SK-N-SH (cell line): ENCODE data around the gene SLC2A4. TPM values are rescaled to one million over a fixed set of nuclear protein-coding genes. Genes with fewer than 3 reads are reported as not detected.
A peak's percentile ranks its signal among the peaks of the same experiment; 100 is the strongest.

Source experiments
- CTCF ChIA-PET: fragments of 300-600, 350-600 bp; formaldehyde crosslinking; extraction: SDS; loops from one replicate; lab custom pipeline; 2021; lab: Yijun Ruan, JAX
- POLR2A ChIA-PET: fragments of 350-600 bp; sonication (Branson Sonifier 250); formaldehyde crosslinking; extraction: SDS; loops from one replicate; lab custom pipeline; 2020; ENCODE audit warnings: antibody characterized with exemption, inconsistent platforms; lab: Yijun Ruan, JAX
- DNase-seq: peaks from one replicate; pipeline ENCODE4 v3.0.0; 2012
- H2AFZ ChIP-seq: fragments of 200-600 bp; sonication (generic); 2 replicates; pipeline ENCODE4 v1.8.1; 2016; ENCODE audit warnings: antibody characterized with exemption, mild to moderate bottlenecking, low read depth
- H3F3A ChIP-seq: fragments of 200-600 bp; sonication (generic); replicated peaks from 2 replicates; pipeline ENCODE3; 2016; ENCODE audit warnings: antibody characterized with exemption, mild to moderate bottlenecking; ENCODE audit not compliant: insufficient read depth
- H3K27ac ChIP-seq, 2 experiments: fragments of 200-500 bp in 1 of 2; fragments of 200-600 bp in 1 of 2; sonication (Bioruptor generic) in 1 of 2; sonication (generic), shearing (Covaris generic) in 1 of 2; 2 replicates each; pipeline versions ENCODE4 v1.5.1 to v1.6.1; 2014 to 2016; ENCODE audit warnings: low read depth in 2 of 2, inconsistent platforms in 1 of 2, low read length in 1 of 2, mild to moderate bottlenecking in 1 of 2, mixed read lengths in 1 of 2
- H3K27me3 ChIP-seq: fragments of 200-600 bp; sonication (generic), shearing (Covaris generic); 2 replicates; pipeline ENCODE4 v1.6.1; 2016; ENCODE audit warnings: mixed run types; ENCODE audit not compliant: insufficient read depth
- H3K36me3 ChIP-seq, 2 experiments: fragments of 200-500 bp in 1 of 2; fragments of 200-600 bp in 1 of 2; sonication (Bioruptor generic) in 1 of 2; sonication (generic) in 1 of 2; replicated peaks in 1 of 2; 2 replicates each; pipeline versions ENCODE3 to v1.5.1; 2014 to 2016; ENCODE audit warnings: low read length in 1 of 2, mild to moderate bottlenecking in 1 of 2; ENCODE audit not compliant: insufficient read depth in 2 of 2, control insufficient read depth in 1 of 2
- H3K4me1 ChIP-seq, 2 experiments: fragments of 200-500 bp in 1 of 2; fragments of 200-600 bp in 1 of 2; sonication (Bioruptor generic) in 1 of 2; sonication (generic), shearing (Covaris generic) in 1 of 2; 2 replicates each; pipeline versions ENCODE4 v1.5.1 to v1.6.1; 2014 to 2016; ENCODE audit warnings: low read depth in 1 of 2, low read length in 1 of 2, mixed run types in 1 of 2; ENCODE audit not compliant: insufficient read depth in 2 of 2, control insufficient read depth in 1 of 2
- H3K4me2 ChIP-seq: fragments of 200-600 bp; sonication (generic), shearing (Covaris generic); 2 replicates; pipeline ENCODE4 v1.6.1; 2017; ENCODE audit warnings: mixed run types
- H3K4me3 ChIP-seq, 2 experiments: fragments of 200-500 bp in 1 of 2; fragments of 200-600 bp in 1 of 2; sonication (Bioruptor generic) in 1 of 2; sonication (generic), shearing (Covaris generic) in 1 of 2; 2 replicates each; pipeline versions ENCODE4 v1.5.1 to v1.8.1; 2014 to 2016; ENCODE audit warnings: low read depth in 2 of 2, inconsistent platforms in 1 of 2, low read length in 1 of 2, mild to moderate bottlenecking in 1 of 2, mixed read lengths in 1 of 2, moderate library complexity in 1 of 2
- H3K79me2 ChIP-seq: fragments of 200-600 bp; sonication (generic); 2 replicates; pipeline ENCODE4 v1.8.1; 2017; ENCODE audit warnings: mild to moderate bottlenecking; ENCODE audit not compliant: insufficient read depth
- H3K9ac ChIP-seq: fragments of 200-600 bp; sonication (generic); 2 replicates; pipeline ENCODE4 v1.6.1; 2017; ENCODE audit warnings: mixed run types
- H3K9me2 ChIP-seq: fragments of 200-600 bp; sonication (generic); 2 replicates; pipeline ENCODE4 v1.6.1; 2017; ENCODE audit warnings: mixed run types
- H3K9me3 ChIP-seq: fragments of 200-600 bp; sonication (generic); 2 replicates; pipeline ENCODE4 v1.6.1; 2017; ENCODE audit warnings: mixed run types, mild to moderate bottlenecking, moderate library complexity
- H4K20me1 ChIP-seq: fragments of 200-600 bp; sonication (generic); 2 replicates; pipeline ENCODE4 v1.6.1; 2017; ENCODE audit warnings: mild to moderate bottlenecking, mixed run types; ENCODE audit not compliant: insufficient read depth
- CHD2 ChIP-seq: fragments of 150-350 bp; IDR thresholded peaks from 2 replicates; pipeline ENCODE4 v1.6.1; 2018; ENCODE audit warnings: low read length; ENCODE audit not compliant: partially characterized antibody
- ELF1 ChIP-seq: IDR thresholded peaks from 2 replicates; pipeline ENCODE4 v1.4.0; 2012
- EP300 ChIP-seq, 2 experiments: IDR thresholded peaks; 2 replicates each; pipeline versions ENCODE4 v1.4.0 to v1.6.1; 2012; ENCODE audit warnings: borderline replicate concordance in 1 of 2, low read depth in 1 of 2, low read length in 1 of 2
- EZH2phosphoT487 ChIP-seq: fragments of 200-600 bp; sonication (generic); IDR thresholded peaks from 2 replicates; pipeline ENCODE4 v1.6.1; 2017; ENCODE audit warnings: low read depth, mixed run types, mild to moderate bottlenecking, antibody characterized with exemption, moderate library complexity, borderline replicate concordance
- GABPA ChIP-seq: IDR thresholded peaks from 2 replicates; pipeline ENCODE4 v1.4.0; 2012; ENCODE audit warnings: low read depth, mild to moderate bottlenecking
- GATA2 ChIP-seq: sonication (generic); formaldehyde crosslinking; IDR thresholded peaks from 2 replicates; pipeline ENCODE4 v1.5.0; 2020; ENCODE audit warnings: mild to moderate bottlenecking, missing genetic modification reagents
- JUND ChIP-seq: IDR thresholded peaks from 2 replicates; pipeline ENCODE4 v1.4.0; 2012
- MEF2A ChIP-seq: IDR thresholded peaks from 2 replicates; pipeline ENCODE4 v1.4.0; 2012; ENCODE audit warnings: low read depth, borderline replicate concordance
- MXI1 ChIP-seq: IDR thresholded peaks from 2 replicates; pipeline ENCODE4 v1.6.1; 2012; ENCODE audit warnings: mild to moderate bottlenecking, low read depth, low read length, improper control_type of control experiment
- NFIC ChIP-seq: IDR thresholded peaks from 2 replicates; pipeline ENCODE4 v1.4.0; 2012; ENCODE audit warnings: borderline replicate concordance
- SIN3A ChIP-seq: IDR thresholded peaks from 2 replicates; pipeline ENCODE4 v1.6.1; 2012; ENCODE audit warnings: low read depth, mild to moderate bottlenecking, low read length, moderate library complexity, borderline replicate concordance
- SMC3 ChIP-seq: IDR thresholded peaks from 2 replicates; pipeline ENCODE4 v1.6.1; 2012; ENCODE audit warnings: low read depth, low read length, improper control_type of control experiment
- TAF1 ChIP-seq: IDR thresholded peaks from 2 replicates; pipeline ENCODE4 v1.6.1; 2012; ENCODE audit warnings: low read depth, mild to moderate bottlenecking, low read length, moderate library complexity, borderline replicate concordance
- YY1 ChIP-seq: IDR thresholded peaks from 2 replicates; pipeline ENCODE4 v1.4.0; 2012; ENCODE audit warnings: low read depth, mild to moderate bottlenecking
- WGBS: methylation state at CpG from one replicate; pipeline ENCODE4 v1.1.6; 2017; ENCODE audit warnings: low lambda C conversion rate; 5-methylcytosine and 5-hydroxymethylcytosine counted together
- polyA plus RNA-seq, 3 experiments: library from polyadenylated mRNA; depleted of rRNA; stranded (reverse); fragments of >200 nt; gene quantifications; 2 replicates each; pipeline ENCODE4 v1.2.3, GENCODE V29; 2012
- TF ChIP-seq, protein P1 (sequence below): IDR thresholded peaks from 2 replicates; pipeline ENCODE4 v1.4.0; 2012; ENCODE audit warnings: low read depth, borderline replicate concordance
- TF ChIP-seq, protein P2 (sequence below): IDR thresholded peaks from 2 replicates; pipeline ENCODE4; 2012
- TF ChIP-seq, protein P3 (sequence below): IDR thresholded peaks from 2 replicates; pipeline ENCODE4 v1.6.1; 2012; ENCODE audit warnings: mild to moderate bottlenecking, low read depth, low read length, moderate library complexity
- TF ChIP-seq, protein P4 (sequence below): IDR thresholded peaks from 2 replicates; pipeline ENCODE4 v1.4.0; 2012; ENCODE audit warnings: low read depth

SLC2A4 gene
- polyA plus RNA-seq, 1 of the 3 experiments (the other 2 are of a cell fraction) = 0.44 TPM

DNA sequence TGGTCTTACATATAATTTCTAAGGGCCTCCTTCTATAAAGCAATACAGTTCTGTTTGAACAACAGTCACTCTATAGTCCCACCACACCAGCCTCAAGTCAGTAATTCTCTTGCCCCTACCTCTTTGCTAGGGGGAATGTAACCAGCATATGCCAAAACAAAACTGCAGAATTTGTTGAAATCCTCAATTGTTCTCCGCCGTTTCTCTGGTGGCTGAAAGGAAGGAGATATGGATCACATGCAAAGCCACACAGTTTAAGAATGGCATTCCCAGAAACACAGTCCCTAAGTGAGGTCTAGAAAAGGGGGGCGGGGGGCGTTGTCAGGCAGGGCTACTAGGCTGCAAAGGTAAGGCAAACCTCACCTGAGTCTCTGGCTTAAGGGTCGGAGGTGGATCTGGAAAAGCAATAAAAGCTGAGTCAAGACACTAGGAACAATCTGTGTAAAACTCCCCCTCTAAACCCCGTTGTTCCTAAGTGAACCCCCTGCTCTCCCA is 44.2 kb upstream of the SLC2A4 start (continued):
- TF ChIP-seq EP300 (IDR thresholded peaks at IDR 0.05; ENCODE audit: borderline replicate concordance in 1 of 2, low read depth in 1 of 2, low read length in 1 of 2) (no peak), GATA2 (CRISPR knock-in tag) (no peak), SMC3 (no peak), MEF2A (no peak)
- TF ChIP-seq, protein P1, sequence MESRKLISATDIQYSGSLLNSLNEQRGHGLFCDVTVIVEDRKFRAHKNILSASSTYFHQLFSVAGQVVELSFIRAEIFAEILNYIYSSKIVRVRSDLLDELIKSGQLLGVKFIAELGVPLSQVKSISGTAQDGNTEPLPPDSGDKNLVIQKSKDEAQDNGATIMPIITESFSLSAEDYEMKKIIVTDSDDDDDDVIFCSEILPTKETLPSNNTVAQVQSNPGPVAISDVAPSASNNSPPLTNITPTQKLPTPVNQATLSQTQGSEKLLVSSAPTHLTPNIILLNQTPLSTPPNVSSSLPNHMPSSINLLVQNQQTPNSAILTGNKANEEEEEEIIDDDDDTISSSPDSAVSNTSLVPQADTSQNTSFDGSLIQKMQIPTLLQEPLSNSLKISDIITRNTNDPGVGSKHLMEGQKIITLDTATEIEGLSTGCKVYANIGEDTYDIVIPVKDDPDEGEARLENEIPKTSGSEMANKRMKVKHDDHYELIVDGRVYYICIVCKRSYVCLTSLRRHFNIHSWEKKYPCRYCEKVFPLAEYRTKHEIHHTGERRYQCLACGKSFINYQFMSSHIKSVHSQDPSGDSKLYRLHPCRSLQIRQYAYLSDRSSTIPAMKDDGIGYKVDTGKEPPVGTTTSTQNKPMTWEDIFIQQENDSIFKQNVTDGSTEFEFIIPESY = no peak

DNA sequence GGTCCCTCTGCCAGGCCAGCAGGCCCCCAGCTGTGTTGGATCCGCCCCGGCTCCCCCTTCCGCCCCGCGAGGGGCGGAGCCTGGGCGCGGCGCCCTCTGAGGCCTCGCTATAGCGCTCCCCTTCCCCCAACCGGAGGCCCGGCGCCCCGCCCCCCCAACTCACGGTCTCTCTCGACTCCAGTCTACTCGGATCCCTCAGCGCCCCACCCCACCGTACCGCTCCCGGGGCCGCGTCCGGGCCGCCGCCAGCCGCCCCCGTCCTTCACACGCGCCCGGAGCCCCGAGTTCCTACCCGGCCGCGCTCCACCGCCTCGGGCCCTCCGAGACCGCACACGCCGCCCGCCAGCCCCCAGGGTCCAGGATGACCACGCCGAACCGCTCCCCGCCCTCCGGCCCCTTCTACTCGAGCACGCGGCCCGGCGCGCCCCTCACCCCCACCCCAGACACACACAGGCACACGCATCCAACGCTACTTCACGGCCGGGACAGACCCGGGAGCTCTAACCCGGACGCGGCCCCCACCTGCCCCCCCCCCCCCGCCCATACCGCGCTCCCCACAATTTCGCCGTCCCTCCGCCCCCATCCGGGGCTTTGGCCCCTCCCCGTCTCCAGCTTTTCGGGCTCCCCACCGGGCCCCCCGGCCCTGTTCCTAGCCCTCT is 43.6 kb upstream of the SLC2A4 start:
- peaks cover 7% of the 10 kb centered on the region; the same call in 1 of the 2 replicates for H4K20me1 ChIP-seq
- peak overlapping the region; percentile 84 for H3K4me2 ChIP-seq
- H3K27ac ChIP-seq = peak overlapping the region; percentile 75 to 97
- H3K4me1 ChIP-seq = peaks cover 36% of the 10 kb centered on the region in 2 experiments
- peak; percentile 83 for DNase-seq
- H3F3A ChIP-seq = peaks cover 54% of the 10 kb centered on the region
- no peaks in the 10 kb centered on the region for H3K27me3 ChIP-seq
- no peaks in the 10 kb centered on the region for H3K9me3 ChIP-seq
- no peak for TF ChIP-seq JUND
- TF ChIP-seq YY1 = no peak
- peak; percentile 67; the same call in 1 of the 2 replicates for TF ChIP-seq TAF1
- TF ChIP-seq, protein P2, sequence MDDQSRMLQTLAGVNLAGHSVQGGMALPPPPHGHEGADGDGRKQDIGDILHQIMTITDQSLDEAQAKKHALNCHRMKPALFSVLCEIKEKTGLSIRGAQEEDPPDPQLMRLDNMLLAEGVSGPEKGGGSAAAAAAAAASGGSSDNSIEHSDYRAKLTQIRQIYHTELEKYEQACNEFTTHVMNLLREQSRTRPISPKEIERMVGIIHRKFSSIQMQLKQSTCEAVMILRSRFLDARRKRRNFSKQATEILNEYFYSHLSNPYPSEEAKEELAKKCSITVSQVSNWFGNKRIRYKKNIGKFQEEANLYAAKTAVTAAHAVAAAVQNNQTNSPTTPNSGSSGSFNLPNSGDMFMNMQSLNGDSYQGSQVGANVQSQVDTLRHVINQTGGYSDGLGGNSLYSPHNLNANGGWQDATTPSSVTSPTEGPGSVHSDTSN = peak; percentile 18; the same call in 1 of the 2 replicates
- TF ChIP-seq SMC3 = no peak
- TF ChIP-seq EZH2phosphoT487 = no peak
- TF ChIP-seq GATA2 (CRISPR knock-in tag) = no peak
- 0 out of 2 replicates have a peak, but pooled peaks have one; percentile 26 for TF ChIP-seq ELF1
- TF ChIP-seq NFIC = no peak
- no peak; the same call in 1 of the 2 replicates for TF ChIP-seq GABPA
- TF ChIP-seq, protein P3, sequence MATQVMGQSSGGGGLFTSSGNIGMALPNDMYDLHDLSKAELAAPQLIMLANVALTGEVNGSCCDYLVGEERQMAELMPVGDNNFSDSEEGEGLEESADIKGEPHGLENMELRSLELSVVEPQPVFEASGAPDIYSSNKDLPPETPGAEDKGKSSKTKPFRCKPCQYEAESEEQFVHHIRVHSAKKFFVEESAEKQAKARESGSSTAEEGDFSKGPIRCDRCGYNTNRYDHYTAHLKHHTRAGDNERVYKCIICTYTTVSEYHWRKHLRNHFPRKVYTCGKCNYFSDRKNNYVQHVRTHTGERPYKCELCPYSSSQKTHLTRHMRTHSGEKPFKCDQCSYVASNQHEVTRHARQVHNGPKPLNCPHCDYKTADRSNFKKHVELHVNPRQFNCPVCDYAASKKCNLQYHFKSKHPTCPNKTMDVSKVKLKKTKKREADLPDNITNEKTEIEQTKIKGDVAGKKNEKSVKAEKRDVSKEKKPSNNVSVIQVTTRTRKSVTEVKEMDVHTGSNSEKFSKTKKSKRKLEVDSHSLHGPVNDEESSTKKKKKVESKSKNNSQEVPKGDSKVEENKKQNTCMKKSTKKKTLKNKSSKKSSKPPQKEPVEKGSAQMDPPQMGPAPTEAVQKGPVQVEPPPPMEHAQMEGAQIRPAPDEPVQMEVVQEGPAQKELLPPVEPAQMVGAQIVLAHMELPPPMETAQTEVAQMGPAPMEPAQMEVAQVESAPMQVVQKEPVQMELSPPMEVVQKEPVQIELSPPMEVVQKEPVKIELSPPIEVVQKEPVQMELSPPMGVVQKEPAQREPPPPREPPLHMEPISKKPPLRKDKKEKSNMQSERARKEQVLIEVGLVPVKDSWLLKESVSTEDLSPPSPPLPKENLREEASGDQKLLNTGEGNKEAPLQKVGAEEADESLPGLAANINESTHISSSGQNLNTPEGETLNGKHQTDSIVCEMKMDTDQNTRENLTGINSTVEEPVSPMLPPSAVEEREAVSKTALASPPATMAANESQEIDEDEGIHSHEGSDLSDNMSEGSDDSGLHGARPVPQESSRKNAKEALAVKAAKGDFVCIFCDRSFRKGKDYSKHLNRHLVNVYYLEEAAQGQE = 0 out of 2 replicates have a peak, but pooled peaks have one; percentile 13
- TF ChIP-seq SIN3A = peak; percentile 51; the same call in 1 of the 2 replicates
- TF ChIP-seq, protein P4, sequence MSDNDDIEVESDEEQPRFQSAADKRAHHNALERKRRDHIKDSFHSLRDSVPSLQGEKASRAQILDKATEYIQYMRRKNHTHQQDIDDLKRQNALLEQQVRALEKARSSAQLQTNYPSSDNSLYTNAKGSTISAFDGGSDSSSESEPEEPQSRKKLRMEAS = peak; percentile 36
- peak; percentile 85 for TF ChIP-seq CHD2
- TF ChIP-seq, protein P1 = no peak
- peak; percentile 73 for TF ChIP-seq MXI1
- H2AFZ ChIP-seq = no peak overlapping the region
- H3K36me3 ChIP-seq = peaks cover 30 to 40% of the 10 kb centered on the region in 2 experiments
- ChIA-PET CTCF (interaction anchor here (1.1 to 5.6 kb wide), 5 partner anchors 17 to 193 kb away, joined by 3 to 37 read pairs (median 26); partner anchors contain the start of genes ACADVL and DLG4), POLR2A (interaction anchor here (0.7 to 1.7 kb wide), 3 partner anchors 17 to 55 kb away, joined by 3 to 11 read pairs (median 6); partner anchors contain the start of genes ACADVL and DLG4)
- WGBS = 3% methylated on average over 40 of the region's 73 CpGs
- H3K4me3 ChIP-seq = peak overlapping the region; percentile 88 to 99
- H3K9me2 ChIP-seq = no peaks in the 10 kb centered on the region
- peak overlapping the region; percentile 81; the same call in 1 of the 2 replicates for H3K9ac ChIP-seq
- peaks cover 83% of the 10 kb centered on the region for H3K79me2 ChIP-seq
